HG02870 (cell line): ENCODE results near the gene ATP6V1B1.

Experiments used
- ATAC-seq: cut with Tn5 transposase; IDR thresholded peaks from one replicate; pipeline ENCODE4 v1.9.1; 2021; ENCODE audit warnings: mild to moderate bottlenecking, moderate library complexity; ENCODE audit not compliant: unreplicated experiment

Gene ATP6V1B1

GRCh38 chr2:70926042-70926441, 9.7 kb upstream of the ATP6V1B1 start:
- no peak for ATAC-seq

GRCh38 chr2:70927138-70927537, 8.6 kb upstream of the ATP6V1B1 start:
- no peak for ATAC-seq

- ATAC-seq: no peak
Observed at GRCh38 chr2:70927641-70928040, 8.1 kb upstream of the ATP6V1B1 start.

GRCh38 chr2:70928366-70928765, 7.3 kb upstream of the ATP6V1B1 start:
- no peak for ATAC-seq

- ATAC-seq: no peak
Observed at GRCh38 chr2:70930371-70931329, 5.0 kb upstream of the ATP6V1B1 start.

- ATAC-seq: no peak
Observed at GRCh38 chr2:70931376-70932000, 4.2 kb upstream of the ATP6V1B1 start.

GRCh38 chr2:70932631-70933230, 3.0 kb upstream of the ATP6V1B1 start:
- no peak for ATAC-seq

GRCh38 chr2:70934981-70935380, 719 bp upstream of the ATP6V1B1 start:
- no peak for ATAC-seq

- ATAC-seq: no peak
Observed at GRCh38 chr2:70936165-70936978, 672 bp downstream of the ATP6V1B1 start.

- no peak for ATAC-seq
Observed at GRCh38 chr2:70936979-70937811, 1.5 kb downstream of the ATP6V1B1 start.

GRCh38 chr2:70937866-70938585, 2.3 kb downstream of the ATP6V1B1 start:
- ATAC-seq: no peak

GRCh38 chr2:70938586-70938950, 2.9 kb downstream of the ATP6V1B1 start:
- no peak for ATAC-seq

GRCh38 chr2:70939001-70939838, 3.5 kb downstream of the ATP6V1B1 start:
- ATAC-seq: no peak

GRCh38 chr2:70939839-70940580, 4.3 kb downstream of the ATP6V1B1 start:
- no peak for ATAC-seq

GRCh38 chr2:70941186-70941585, 5.5 kb downstream of the ATP6V1B1 start:
- no peak for ATAC-seq

GRCh38 chr2:70941701-70942100, 6.0 kb downstream of the ATP6V1B1 start:
- no peak for ATAC-seq

GRCh38 chr2:70942396-70943204, 6.9 kb downstream of the ATP6V1B1 start:
- ATAC-seq: no peak
